B cell (primary cell): Measurements from ENCODE around the gene SHOX.

Experiments
- CTCF ChIP-seq: fragments of 200-600 bp; IDR thresholded peaks from one replicate; pipeline ENCODE4 v1.8.0; 2022; ENCODE audit warnings: antibody characterized with exemption, mild to moderate bottlenecking
- EZH2 ChIP-seq: IDR thresholded peaks from 2 replicates; pipeline ENCODE4 v1.6.1; 2012; ENCODE audit warnings: borderline replicate concordance, low read depth, mild to moderate bottlenecking, moderate library complexity, low read length; ENCODE audit not compliant: insufficient read depth, poor library complexity, severe bottlenecking

- TF ChIP-seq CTCF (no peak), EZH2 (no peak)
Measured at GRCh38 chrX:639151-639550, 8.6 kb downstream of the SHOX start.
